ENCODE measurements around the gene TKTL2. TPM values are rescaled to one million over a fixed set of nuclear protein-coding genes. Genes with fewer than 3 reads are reported as not detected.

TKTL2 gene
- total RNA-seq, 1 experiment from 2014 or later: not detected

DNA sequence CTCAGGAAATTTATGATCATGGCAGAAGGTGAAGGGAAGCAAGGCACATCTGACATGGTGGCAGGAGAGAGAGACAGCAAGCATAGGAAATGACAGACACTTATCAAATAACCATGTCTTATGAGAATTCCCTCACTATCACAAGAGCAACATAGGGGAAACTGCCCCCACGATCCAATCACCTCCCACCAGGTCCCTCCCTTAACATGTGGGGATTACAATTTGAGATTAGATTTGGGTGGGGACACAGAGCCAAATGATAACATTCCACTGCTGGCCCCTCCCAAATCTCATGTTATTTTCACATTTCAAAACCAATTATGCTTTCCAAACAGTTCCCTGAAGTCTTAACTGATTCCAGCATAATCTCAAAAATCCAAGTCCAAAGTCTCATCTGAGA is 12.8 kb upstream of the TKTL2 start:
- TF ChIP-seq EZH2 (IDR thresholded peaks at IDR 0.05; ENCODE audit: borderline replicate concordance, low read depth, low read length, poor library complexity, severe bottlenecking): no peak
- TF ChIP-seq, protein P1, sequence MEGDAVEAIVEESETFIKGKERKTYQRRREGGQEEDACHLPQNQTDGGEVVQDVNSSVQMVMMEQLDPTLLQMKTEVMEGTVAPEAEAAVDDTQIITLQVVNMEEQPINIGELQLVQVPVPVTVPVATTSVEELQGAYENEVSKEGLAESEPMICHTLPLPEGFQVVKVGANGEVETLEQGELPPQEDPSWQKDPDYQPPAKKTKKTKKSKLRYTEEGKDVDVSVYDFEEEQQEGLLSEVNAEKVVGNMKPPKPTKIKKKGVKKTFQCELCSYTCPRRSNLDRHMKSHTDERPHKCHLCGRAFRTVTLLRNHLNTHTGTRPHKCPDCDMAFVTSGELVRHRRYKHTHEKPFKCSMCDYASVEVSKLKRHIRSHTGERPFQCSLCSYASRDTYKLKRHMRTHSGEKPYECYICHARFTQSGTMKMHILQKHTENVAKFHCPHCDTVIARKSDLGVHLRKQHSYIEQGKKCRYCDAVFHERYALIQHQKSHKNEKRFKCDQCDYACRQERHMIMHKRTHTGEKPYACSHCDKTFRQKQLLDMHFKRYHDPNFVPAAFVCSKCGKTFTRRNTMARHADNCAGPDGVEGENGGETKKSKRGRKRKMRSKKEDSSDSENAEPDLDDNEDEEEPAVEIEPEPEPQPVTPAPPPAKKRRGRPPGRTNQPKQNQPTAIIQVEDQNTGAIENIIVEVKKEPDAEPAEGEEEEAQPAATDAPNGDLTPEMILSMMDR (conservative IDR thresholded peaks at IDR 0.05; ENCODE audit: low read depth, low read length): no peak
- DNase-seq (ENCODE audit: low spot score): no peak

DNA sequence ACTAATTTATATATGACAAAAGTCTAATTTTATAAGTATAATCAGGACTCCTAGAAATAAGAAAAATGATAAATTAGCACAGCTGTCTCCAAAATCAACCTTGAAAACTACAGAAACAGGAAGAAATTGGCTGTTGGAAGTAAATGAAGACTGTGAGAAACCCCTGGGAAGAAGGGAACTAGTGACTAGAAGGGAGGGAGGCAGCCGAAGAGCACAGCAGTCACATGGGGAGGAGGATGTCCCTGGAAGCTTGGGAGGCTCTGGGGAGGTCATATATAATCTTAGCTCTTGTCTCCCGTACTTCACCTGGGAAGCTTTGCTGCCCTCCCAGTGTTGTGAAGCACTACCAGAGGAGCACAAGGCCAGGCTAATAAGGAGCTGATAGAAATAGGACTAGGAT is 12.0 kb upstream of the TKTL2 start:
- BruUV-seq (replicated peaks): no TSS peak
- intact Hi-C loops (cut with micrococcal nuclease; ENCODE audit: unreplicated experiment): loop anchor here (1.0 kb wide), 2 partner anchors 59 to 63 kb away; no protein-coding TSS in a partner anchor
- Histone ChIP-seq H3K27me3 (replicated peaks; ENCODE audit: insufficient read depth, low read depth, low read length, poor library complexity) (no peaks in the 10 kb centered on the region), H3K27ac (ENCODE audit: low read depth, low read length, poor library complexity, severe bottlenecking) (no peak overlapping the region), H3K36me3 (ENCODE audit: insufficient read depth, low read length, poor library complexity, severe bottlenecking) (no peaks in the 10 kb centered on the region), H3K9me3 (ENCODE audit: low read depth, low read length, poor library complexity, severe bottlenecking) (no peaks in the 10 kb centered on the region), H3K4me1 (ENCODE audit: insufficient read depth, low read length, poor library complexity, severe bottlenecking) (peaks cover 13% of the 10 kb centered on the region), H3K4me3 (ENCODE audit: low read depth, low read length, poor library complexity, severe bottlenecking) (no peak overlapping the region)
- ChIA-PET CTCF (no interaction called here), POLR2A (ENCODE audit: low non-redundant PET) (interaction anchor here (0.7 kb wide), 1 partner anchor 9 kb away, joined by 3 read pairs; the partner anchor contains the start of gene TMA16)
- DNase-seq (ENCODE audit: low spot score): no peak
- TF ChIP-seq, protein P1 (conservative IDR thresholded peaks at IDR 0.05; ENCODE audit: low read depth, low read length): no peak
- TF ChIP-seq EZH2 (IDR thresholded peaks at IDR 0.05; ENCODE audit: borderline replicate concordance, low read depth, low read length, poor library complexity, severe bottlenecking): no peak

More for the DNA sequence above, 12.8 kb upstream of the TKTL2 start:
- intact Hi-C loops (cut with micrococcal nuclease; ENCODE audit: unreplicated experiment): no loop called here
- ChIA-PET POLR2A (ENCODE audit: low non-redundant PET) (no interaction called here), CTCF (no interaction called here)
- H3K36me3 ChIP-seq (ENCODE audit: insufficient read depth, low read length, poor library complexity, severe bottlenecking): no peaks in the 10 kb centered on the region
- H3K9me3 ChIP-seq (ENCODE audit: low read depth, low read length, poor library complexity, severe bottlenecking): no peaks in the 10 kb centered on the region
- H3K27ac ChIP-seq (ENCODE audit: low read depth, low read length, poor library complexity, severe bottlenecking): no peak overlapping the region
- no peaks in the 10 kb centered on the region for H3K27me3 ChIP-seq (replicated peaks; ENCODE audit: insufficient read depth, low read depth, low read length, poor library complexity)
- no peak overlapping the region for H3K4me3 ChIP-seq (ENCODE audit: low read depth, low read length, poor library complexity, severe bottlenecking)
- BruUV-seq (replicated peaks): no TSS peak
- peaks cover 13% of the 10 kb centered on the region for H3K4me1 ChIP-seq (ENCODE audit: insufficient read depth, low read length, poor library complexity, severe bottlenecking)

DNA sequence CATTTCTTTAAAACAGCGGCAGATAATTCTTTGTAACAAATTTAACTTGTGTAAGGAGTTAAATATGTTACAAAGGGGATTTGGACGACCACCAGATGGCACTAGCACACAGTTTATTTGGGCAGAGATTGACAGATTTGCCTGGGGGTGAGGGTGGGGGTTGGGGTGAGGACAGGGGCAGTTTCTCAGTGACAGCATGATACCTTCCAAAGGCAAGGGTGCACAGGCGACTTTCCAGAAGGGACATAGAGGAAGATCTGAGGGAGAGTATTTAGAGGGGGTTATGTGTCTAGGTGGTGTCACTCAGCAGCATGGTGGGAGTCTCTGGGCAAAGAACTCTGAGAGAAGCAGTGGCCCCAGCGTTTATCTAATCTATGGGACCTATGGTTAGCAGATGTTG is 11.4 kb upstream of the TKTL2 start:
- Histone ChIP-seq H3K27ac (ENCODE audit: low read depth, low read length, poor library complexity, severe bottlenecking) (no peak overlapping the region), H3K27me3 (replicated peaks; ENCODE audit: insufficient read depth, low read depth, low read length, poor library complexity) (no peaks in the 10 kb centered on the region), H3K4me3 (ENCODE audit: low read depth, low read length, poor library complexity, severe bottlenecking) (no peak overlapping the region), H3K36me3 (ENCODE audit: insufficient read depth, low read length, poor library complexity, severe bottlenecking) (no peaks in the 10 kb centered on the region), H3K9me3 (ENCODE audit: low read depth, low read length, poor library complexity, severe bottlenecking) (no peaks in the 10 kb centered on the region), H3K4me1 (ENCODE audit: insufficient read depth, low read length, poor library complexity, severe bottlenecking) (peaks cover 13% of the 10 kb centered on the region)
- peak; percentile 83 for DNase-seq (ENCODE audit: low spot score)
- no TSS peak for BruUV-seq (replicated peaks)
- ChIA-PET CTCF (no interaction called here), POLR2A (ENCODE audit: low non-redundant PET) (no interaction called here)
- intact Hi-C loops (cut with micrococcal nuclease; ENCODE audit: unreplicated experiment): loop anchor here (1.0 kb wide), 2 partner anchors 59 to 63 kb away; no protein-coding TSS in a partner anchor
- no peak for TF ChIP-seq EZH2 (IDR thresholded peaks at IDR 0.05; ENCODE audit: borderline replicate concordance, low read depth, low read length, poor library complexity, severe bottlenecking)
- TF ChIP-seq, protein P1 (conservative IDR thresholded peaks at IDR 0.05; ENCODE audit: low read depth, low read length): peak; percentile 85

Data from A673 (cell line).